NT2/D1 (cell line): Measurements from ENCODE around the gene RNF223.

Experiments
- DNase-seq: peaks from one replicate; pipeline ENCODE4 v3.0.0-alpha.2; 2011; ENCODE audit warnings: low read depth, low spot score
- H3K27me3 ChIP-seq: 2 replicates; pipeline ENCODE4 v1.6.0; 2011; ENCODE audit warnings: mild to moderate bottlenecking; ENCODE audit not compliant: insufficient read length, insufficient read depth
- H3K36me3 ChIP-seq: 2 replicates; pipeline ENCODE4 v1.6.1; 2011; ENCODE audit warnings: mild to moderate bottlenecking, low read length, mixed read lengths; ENCODE audit not compliant: insufficient read depth, insufficient read length
- H3K4me1 ChIP-seq: 2 replicates; pipeline ENCODE4 v1.5.1; 2011; ENCODE audit not compliant: insufficient read depth, insufficient read length
- H3K4me3 ChIP-seq: 2 replicates; pipeline ENCODE4 v1.5.1; 2011; ENCODE audit warnings: low read depth; ENCODE audit not compliant: insufficient read length
- H3K9ac ChIP-seq: 2 replicates; pipeline ENCODE4 v1.6.0; 2011; ENCODE audit warnings: low read depth; ENCODE audit not compliant: insufficient read length
- H3K9me3 ChIP-seq: 2 replicates; pipeline ENCODE4 v1.5.1; 2011; ENCODE audit warnings: mild to moderate bottlenecking, low read length; ENCODE audit not compliant: insufficient read depth
- SUZ12 ChIP-seq: IDR thresholded peaks from 2 replicates; pipeline ENCODE4 v1.6.1; 2011; ENCODE audit not compliant: insufficient read length, insufficient read depth; ENCODE audit errors: extremely low read depth
- YY1 ChIP-seq: IDR thresholded peaks from 2 replicates; pipeline ENCODE4 v1.6.1; 2011; ENCODE audit not compliant: insufficient read length, insufficient read depth
- ZNF274 ChIP-seq: IDR thresholded peaks from 2 replicates; pipeline ENCODE4 v1.6.1; 2011; ENCODE audit warnings: mild to moderate bottlenecking, low read depth, low read length

RNF223 gene

GRCh38 chr1:1050577-1051052, 23.5 kb downstream of the RNF223 start:
- H3K9me3 ChIP-seq = no peaks in the 10 kb centered on the region
- no peaks in the 10 kb centered on the region for H3K27me3 ChIP-seq
- TF ChIP-seq ZNF274 (no peak), YY1 (no peak), SUZ12 (no peak)
- H3K4me1 ChIP-seq = no peaks in the 10 kb centered on the region
- no peak for DNase-seq
- H3K4me3 ChIP-seq = no peak overlapping the region
- peaks cover 82% of the 10 kb centered on the region for H3K36me3 ChIP-seq
- no peak overlapping the region for H3K9ac ChIP-seq

- TF ChIP-seq SUZ12 = no peak
- no peak for TF ChIP-seq YY1
- no peak for TF ChIP-seq ZNF274
- Histone ChIP-seq H3K9ac (no peak overlapping the region), H3K36me3 (peaks cover 83% of the 10 kb centered on the region), H3K4me3 (no peak overlapping the region), H3K4me1 (no peaks in the 10 kb centered on the region), H3K9me3 (no peaks in the 10 kb centered on the region), H3K27me3 (no peaks in the 10 kb centered on the region)
- DNase-seq = no peak
These were observed 24.6 kb downstream of the RNF223 start for GRCh38 chr1:1049318-1050165.

GRCh38 chr1:1048765-1049164, 25.3 kb downstream of the RNF223 start:
- TF ChIP-seq ZNF274 = no peak
- no peak for TF ChIP-seq YY1
- TF ChIP-seq SUZ12 = no peak
- DNase-seq = no peak
- H3K36me3 ChIP-seq = peaks cover 83% of the 10 kb centered on the region

GRCh38 chr1:1047963-1048362, 26.1 kb downstream of the RNF223 start:
- Histone ChIP-seq H3K27me3 (no peaks in the 10 kb centered on the region), H3K36me3 (peaks cover 83% of the 10 kb centered on the region), H3K9ac (no peak overlapping the region), H3K9me3 (no peaks in the 10 kb centered on the region), H3K4me3 (no peak overlapping the region), H3K4me1 (no peaks in the 10 kb centered on the region)
- no peak for DNase-seq
- TF ChIP-seq ZNF274 = no peak
- no peak for TF ChIP-seq YY1
- TF ChIP-seq SUZ12 = no peak

More at GRCh38 chr1:1048765-1049164, 25.3 kb downstream of the RNF223 start:
- H3K4me1 ChIP-seq = no peaks in the 10 kb centered on the region
- H3K4me3 ChIP-seq = no peak overlapping the region
- no peaks in the 10 kb centered on the region for H3K27me3 ChIP-seq
- H3K9me3 ChIP-seq = no peaks in the 10 kb centered on the region
- no peak overlapping the region for H3K9ac ChIP-seq

GRCh38 chr1:1047407-1047806, 26.7 kb downstream of the RNF223 start:
- TF ChIP-seq YY1 (no peak), SUZ12 (no peak), ZNF274 (no peak)
- no peaks in the 10 kb centered on the region for H3K9me3 ChIP-seq
- no peaks in the 10 kb centered on the region for H3K27me3 ChIP-seq
- no peaks in the 10 kb centered on the region for H3K4me1 ChIP-seq
- no peak overlapping the region for H3K9ac ChIP-seq
- peaks cover 83% of the 10 kb centered on the region for H3K36me3 ChIP-seq
- no peak for DNase-seq
- no peak overlapping the region for H3K4me3 ChIP-seq

DNA sequence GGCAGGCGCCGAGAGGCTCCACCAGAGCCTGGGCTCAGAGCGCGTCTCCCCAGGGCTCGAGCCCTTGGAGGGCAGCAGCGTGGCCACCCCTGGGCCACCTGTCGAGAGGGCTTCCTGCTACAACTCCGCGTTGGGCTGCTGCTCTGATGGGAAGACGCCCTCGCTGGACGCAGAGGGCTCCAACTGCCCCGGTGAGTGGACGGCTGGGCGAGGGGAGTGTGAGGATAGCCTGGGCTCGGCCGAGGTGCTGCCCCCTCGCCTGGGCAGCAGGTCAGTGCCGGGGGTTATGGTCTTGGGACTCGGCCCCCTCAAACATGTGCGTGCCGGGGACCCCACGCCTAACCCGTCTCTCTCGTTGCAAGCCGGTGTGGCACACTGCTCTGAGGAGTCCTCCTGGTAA, 27.3 kb downstream of the RNF223 start:
- TF ChIP-seq YY1 = no peak
- no peak for TF ChIP-seq SUZ12
- no peak for TF ChIP-seq ZNF274
- H3K36me3 ChIP-seq = peaks cover 83% of the 10 kb centered on the region
- H3K9ac ChIP-seq = no peak overlapping the region
- no peaks in the 10 kb centered on the region for H3K9me3 ChIP-seq
- H3K4me3 ChIP-seq = no peak overlapping the region
- H3K27me3 ChIP-seq = no peaks in the 10 kb centered on the region
- DNase-seq = no peak
- H3K4me1 ChIP-seq = no peaks in the 10 kb centered on the region

GRCh38 chr1:1046243-1046642, 27.9 kb downstream of the RNF223 start:
- no peak overlapping the region for H3K9ac ChIP-seq
- H3K4me1 ChIP-seq = no peaks in the 10 kb centered on the region
- H3K4me3 ChIP-seq = no peak overlapping the region
- H3K27me3 ChIP-seq = no peaks in the 10 kb centered on the region
- H3K36me3 ChIP-seq = peaks cover 81% of the 10 kb centered on the region
- no peak for DNase-seq
- TF ChIP-seq SUZ12 = no peak
- no peak for TF ChIP-seq YY1
- TF ChIP-seq ZNF274 = no peak
- H3K9me3 ChIP-seq = no peaks in the 10 kb centered on the region
